Measurements from ENCODE around the gene NKIRAS1. TPM values are rescaled to one million over a fixed set of nuclear protein-coding genes. Genes with fewer than 3 reads are reported as not detected.
"Not testable (repeated sequence)": the region's sequence is repeated elsewhere in the genome, so short reads cannot be mapped to it uniquely, and the experiment has no call there.

NKIRAS1 gene
- total RNA-seq, 1 experiment from 2014 or later: 7.7 TPM

- intact Hi-C loops (cut with micrococcal nuclease; ENCODE audit: unreplicated experiment): no loop called here
- no TSS peak for BruUV-seq (replicated peaks)
- CTCF ChIA-PET: no interaction called here
- Mint-ChIP-seq H3K36me3 (ENCODE audit: insufficient read depth, unreplicated experiment) (no peaks in the 10 kb centered on the region), H3K4me1 (ENCODE audit: low read depth, unreplicated experiment) (peaks cover 9% of the 10 kb centered on the region), H3K27ac (ENCODE audit: unreplicated experiment) (no peak overlapping the region), H3K27me3 (ENCODE audit: unreplicated experiment) (no peaks in the 10 kb centered on the region), H3K9me3 (ENCODE audit: low read depth, unreplicated experiment) (no peaks in the 10 kb centered on the region), H3K4me3 (ENCODE audit: low read depth, unreplicated experiment) (no peak overlapping the region)
- no peak for DNase-seq
- no peak for TF ChIP-seq CTCF (IDR thresholded peaks at IDR 0.05; ENCODE audit: unreplicated experiment)
Observed at GRCh38 chr3:23859012-23859743, 57.6 kb downstream of the NKIRAS1 start.

- BruUV-seq (replicated peaks): no TSS peak
- CTCF ChIA-PET: no interaction called here
- Mint-ChIP-seq H3K36me3 (ENCODE audit: insufficient read depth, unreplicated experiment) (peaks cover 9% of the 10 kb centered on the region), H3K4me3 (ENCODE audit: low read depth, unreplicated experiment) (no peak overlapping the region), H3K27ac (ENCODE audit: unreplicated experiment) (no peak overlapping the region), H3K4me1 (ENCODE audit: low read depth, unreplicated experiment) (peaks cover 9% of the 10 kb centered on the region), H3K27me3 (ENCODE audit: unreplicated experiment) (no peaks in the 10 kb centered on the region), H3K9me3 (ENCODE audit: low read depth, unreplicated experiment) (peaks cover 3% of the 10 kb centered on the region)
- intact Hi-C loops (cut with micrococcal nuclease; ENCODE audit: unreplicated experiment): no loop called here
- no peak for TF ChIP-seq CTCF (IDR thresholded peaks at IDR 0.05; ENCODE audit: unreplicated experiment)
- DNase-seq: no peak
Observed at GRCh38 chr3:23856286-23856685, 60.5 kb downstream of the NKIRAS1 start.

- BruUV-seq (replicated peaks); H3K4me3 Mint-ChIP-seq (ENCODE audit: low read depth, unreplicated experiment); CTCF ChIA-PET; intact Hi-C loops (cut with micrococcal nuclease; ENCODE audit: unreplicated experiment); H3K4me1 Mint-ChIP-seq (ENCODE audit: low read depth, unreplicated experiment); H3K27ac Mint-ChIP-seq (ENCODE audit: unreplicated experiment); H3K36me3 Mint-ChIP-seq (ENCODE audit: insufficient read depth, unreplicated experiment); DNase-seq; H3K27me3 Mint-ChIP-seq (ENCODE audit: unreplicated experiment); H3K9me3 Mint-ChIP-seq (ENCODE audit: low read depth, unreplicated experiment): not testable (repeated sequence)
Observed at GRCh38 chr3:23849462-23849861, 67.3 kb downstream of the NKIRAS1 start.

- no peak overlapping the region for H3K4me3 Mint-ChIP-seq (ENCODE audit: low read depth, unreplicated experiment)
- no peaks in the 10 kb centered on the region for H3K9me3 Mint-ChIP-seq (ENCODE audit: low read depth, unreplicated experiment)
- TF ChIP-seq CTCF (IDR thresholded peaks at IDR 0.05; ENCODE audit: unreplicated experiment): no peak
- H3K27ac Mint-ChIP-seq (ENCODE audit: unreplicated experiment): no peak overlapping the region
- DNase-seq: no peak
- intact Hi-C loops (cut with micrococcal nuclease; ENCODE audit: unreplicated experiment): no loop called here
- CTCF ChIA-PET: no interaction called here
- H3K27me3 Mint-ChIP-seq (ENCODE audit: unreplicated experiment): no peaks in the 10 kb centered on the region
- no peaks in the 10 kb centered on the region for H3K4me1 Mint-ChIP-seq (ENCODE audit: low read depth, unreplicated experiment)
- no peaks in the 10 kb centered on the region for H3K36me3 Mint-ChIP-seq (ENCODE audit: insufficient read depth, unreplicated experiment)
- no TSS peak for BruUV-seq (replicated peaks)
Observed at GRCh38 chr3:23845326-23846216, 71.2 kb downstream of the NKIRAS1 start.

Data from Calu3 (cell line).